GM23338 (cell line): ENCODE measurements around the gene EXTL1. TPM values are rescaled to one million over a fixed set of nuclear protein-coding genes. Genes with fewer than 3 reads are reported as not detected.

Experiments used
- ATAC-seq: fragments of 200-7000 bp; cut with Tn5 transposase; 3 replicates; pipeline ENCODE4 v1.9.1; 2020
- DNase-seq: peaks from one replicate; pipeline ENCODE4 v3.0.0-alpha.2; 2015; ENCODE audit warnings: low spot score
- H2AFZ ChIP-seq: fragments of 200-600 bp; sonication (generic); 2 replicates; pipeline ENCODE4 v1.8.0; 2016; ENCODE audit warnings: antibody characterized with exemption, mild to moderate bottlenecking, moderate library complexity
- H3F3A ChIP-seq: fragments of 200-600 bp; sonication (generic); replicated peaks from 2 replicates; pipeline ENCODE4 v1.8.0; 2017; ENCODE audit warnings: antibody characterized with exemption, mixed run types, low read depth
- H3K27ac ChIP-seq: fragments of 200-600 bp; sonication (generic); 2 replicates; pipeline ENCODE4 v1.6.1; 2016; ENCODE audit warnings: low read depth
- H3K27me3 ChIP-seq: fragments of 200-600 bp; sonication (generic); 2 replicates; pipeline ENCODE4 v1.8.0; 2016; ENCODE audit warnings: mild to moderate bottlenecking, mixed run types, moderate library complexity; ENCODE audit not compliant: insufficient read depth
- H3K36me3 ChIP-seq: fragments of 200-600 bp; sonication (generic); 2 replicates; pipeline ENCODE4 v1.8.0; 2016; ENCODE audit warnings: mild to moderate bottlenecking; ENCODE audit not compliant: insufficient read depth
- H3K4me1 ChIP-seq: fragments of 200-600 bp; sonication (generic); 2 replicates; pipeline ENCODE4 v1.8.0; 2016; ENCODE audit warnings: mild to moderate bottlenecking, moderate library complexity; ENCODE audit not compliant: insufficient read depth
- H3K4me2 ChIP-seq: fragments of 200-600 bp; sonication (generic); 2 replicates; pipeline ENCODE4 v1.7.1; 2017; ENCODE audit warnings: mixed run types
- H3K4me3 ChIP-seq: fragments of 200-600 bp; sonication (generic); 2 replicates; pipeline ENCODE4 v1.6.1; 2016; ENCODE audit warnings: mixed run types
- H3K79me2 ChIP-seq: fragments of 200-600 bp; sonication (generic); replicated peaks from 2 replicates; pipeline ENCODE4 v1.8.0; 2017; ENCODE audit warnings: mild to moderate bottlenecking; ENCODE audit not compliant: insufficient read depth
- H3K9me2 ChIP-seq: fragments of 200-600 bp; sonication (generic); 2 replicates; pipeline ENCODE4 v1.8.0; 2017; ENCODE audit not compliant: insufficient read depth
- H4K20me1 ChIP-seq: fragments of 200-600 bp; sonication (generic); replicated peaks from 2 replicates; pipeline ENCODE4 v1.8.0; 2017; ENCODE audit warnings: mild to moderate bottlenecking; ENCODE audit not compliant: insufficient read depth
- H3K27ac Mint-ChIP-seq: 2 replicates; pipeline ENCODE4 v1.8.0; 2020; ENCODE audit warnings: inconsistent platforms, mild to moderate bottlenecking, moderate library complexity, mixed read lengths
- H3K27me3 Mint-ChIP-seq: 3 replicates; pipeline ENCODE4 v1.8.0; 2022; ENCODE audit warnings: low read depth, mild to moderate bottlenecking, moderate library complexity, mixed read lengths, inconsistent platforms; ENCODE audit not compliant: insufficient read depth, poor library complexity
- H3K36me3 Mint-ChIP-seq: 3 replicates; pipeline ENCODE4 v1.8.0; 2021; ENCODE audit warnings: low read depth, mild to moderate bottlenecking, inconsistent platforms, moderate library complexity, mixed read lengths
- H3K4me1 Mint-ChIP-seq: 3 replicates; pipeline ENCODE4 v1.8.0; 2020; ENCODE audit warnings: mild to moderate bottlenecking, inconsistent platforms, mixed read lengths
- H3K4me3 Mint-ChIP-seq: 3 replicates; pipeline ENCODE4 v1.8.0; 2021; ENCODE audit warnings: moderate library complexity, mild to moderate bottlenecking, inconsistent platforms, mixed read lengths
- H3K9me3 Mint-ChIP-seq: 3 replicates; pipeline ENCODE4 v1.8.0; 2020; ENCODE audit warnings: moderate library complexity, mild to moderate bottlenecking, inconsistent platforms, mixed read lengths
- CREB1 ChIP-seq: fragments of 250-450 bp; sonication (Bioruptor Pico); IDR thresholded peaks from 2 replicates; pipeline ENCODE4 v1.5.0; 2020; ENCODE audit warnings: low read depth, mild to moderate bottlenecking, moderate library complexity
- EZH2phosphoT487 ChIP-seq: fragments of 200-600 bp; sonication (generic); IDR thresholded peaks from one replicate; pipeline ENCODE4 v1.8.1; 2018; ENCODE audit warnings: antibody characterized with exemption; ENCODE audit not compliant: unreplicated experiment
- STAT1 ChIP-seq: IDR thresholded peaks from one replicate; pipeline ENCODE4 v1.6.1; 2016; ENCODE audit warnings: antibody characterized with exemption; ENCODE audit not compliant: unreplicated experiment
- polyA plus RNA-seq: library from polyadenylated mRNA; unstranded; fragments of >200 nt; fragmentation: Nextera tagmentation; extraction: Ambion mirVana; gene quantifications from 2 replicates; pipeline ENCODE4 v1.2.1, GENCODE V29; 2016
- total RNA-seq: library from RNA; depleted of rRNA; stranded (reverse); fragments of >200 nt; shearing (Covaris generic); gene quantifications from 2 replicates; pipeline ENCODE4 v1.2.3, GENCODE V29; 2014
- TF ChIP-seq, protein P1 (sequence below): fragments of 250-450 bp; sonication (Bioruptor Pico); IDR thresholded peaks from 2 replicates; pipeline ENCODE4 v1.5.0; 2020; ENCODE audit warnings: mild to moderate bottlenecking, moderate library complexity
- TF ChIP-seq, protein P2 (sequence below): IDR thresholded peaks from 2 replicates; pipeline ENCODE4 v1.6.1; 2016; ENCODE audit warnings: antibody characterized with exemption
- TF ChIP-seq, protein P3 (sequence below): IDR thresholded peaks from one replicate; pipeline ENCODE4 v1.6.1; 2018; ENCODE audit warnings: antibody characterized with exemption; ENCODE audit not compliant: unreplicated experiment

The EXTL1 gene
- total and polyA plus RNA-seq, 2 experiments from 2014 or later = 0.37 to 1.2 TPM

DNA sequence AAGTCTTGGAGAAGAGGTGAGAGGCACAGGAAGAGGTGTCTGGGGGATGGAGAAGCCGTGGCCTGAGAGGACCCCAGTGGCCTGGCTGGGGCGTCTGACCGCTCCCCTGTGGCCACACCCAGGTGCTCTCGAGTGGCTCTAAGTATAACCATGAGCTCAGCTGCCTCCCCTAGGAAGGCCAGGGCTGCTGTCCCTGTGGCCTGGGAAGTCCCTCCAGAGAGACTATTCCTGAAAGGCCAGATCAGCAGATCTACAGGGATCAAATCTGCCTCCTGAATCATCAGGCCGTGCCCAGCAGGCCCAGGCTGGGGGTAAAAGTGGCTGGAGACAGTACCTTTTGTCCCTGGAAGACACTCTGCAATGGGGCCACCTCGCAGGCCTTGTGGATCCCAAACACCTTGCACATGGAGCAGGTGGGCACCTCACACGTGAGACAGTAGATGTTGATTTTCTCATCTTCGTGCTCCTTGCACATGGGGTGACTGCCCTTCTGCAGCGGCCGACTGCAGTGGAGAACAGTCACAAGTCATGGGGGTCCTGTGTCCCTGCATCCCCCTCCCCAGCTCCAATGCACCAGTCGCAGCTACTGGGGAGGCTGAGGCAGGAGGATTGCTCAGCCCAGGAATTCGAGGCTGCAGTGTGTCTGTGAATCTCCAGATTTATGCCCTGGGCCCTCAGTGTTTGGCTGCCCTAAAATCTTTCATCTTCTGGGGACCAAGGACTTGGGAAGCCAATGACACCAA lies 39.4 kb downstream of the EXTL1 start:
- peaks cover 15% of the 10 kb centered on the region for H3K27me3 Mint-ChIP-seq

More for the DNA sequence above, 39.4 kb downstream of the EXTL1 start:
- Mint-ChIP-seq H3K4me1 (peaks cover 3% of the 10 kb centered on the region; the same call in 1 of the 3 replicates), H3K27ac (no peak overlapping the region; the same call in 1 of the 2 replicates), H3K36me3 (no peaks in the 10 kb centered on the region), H3K9me3 (no peaks in the 10 kb centered on the region), H3K4me3 (no peak overlapping the region)
- no peak for TF ChIP-seq CREB1 (CRISPR knock-in tag)
- no peak for TF ChIP-seq STAT1
- TF ChIP-seq, protein P1, sequence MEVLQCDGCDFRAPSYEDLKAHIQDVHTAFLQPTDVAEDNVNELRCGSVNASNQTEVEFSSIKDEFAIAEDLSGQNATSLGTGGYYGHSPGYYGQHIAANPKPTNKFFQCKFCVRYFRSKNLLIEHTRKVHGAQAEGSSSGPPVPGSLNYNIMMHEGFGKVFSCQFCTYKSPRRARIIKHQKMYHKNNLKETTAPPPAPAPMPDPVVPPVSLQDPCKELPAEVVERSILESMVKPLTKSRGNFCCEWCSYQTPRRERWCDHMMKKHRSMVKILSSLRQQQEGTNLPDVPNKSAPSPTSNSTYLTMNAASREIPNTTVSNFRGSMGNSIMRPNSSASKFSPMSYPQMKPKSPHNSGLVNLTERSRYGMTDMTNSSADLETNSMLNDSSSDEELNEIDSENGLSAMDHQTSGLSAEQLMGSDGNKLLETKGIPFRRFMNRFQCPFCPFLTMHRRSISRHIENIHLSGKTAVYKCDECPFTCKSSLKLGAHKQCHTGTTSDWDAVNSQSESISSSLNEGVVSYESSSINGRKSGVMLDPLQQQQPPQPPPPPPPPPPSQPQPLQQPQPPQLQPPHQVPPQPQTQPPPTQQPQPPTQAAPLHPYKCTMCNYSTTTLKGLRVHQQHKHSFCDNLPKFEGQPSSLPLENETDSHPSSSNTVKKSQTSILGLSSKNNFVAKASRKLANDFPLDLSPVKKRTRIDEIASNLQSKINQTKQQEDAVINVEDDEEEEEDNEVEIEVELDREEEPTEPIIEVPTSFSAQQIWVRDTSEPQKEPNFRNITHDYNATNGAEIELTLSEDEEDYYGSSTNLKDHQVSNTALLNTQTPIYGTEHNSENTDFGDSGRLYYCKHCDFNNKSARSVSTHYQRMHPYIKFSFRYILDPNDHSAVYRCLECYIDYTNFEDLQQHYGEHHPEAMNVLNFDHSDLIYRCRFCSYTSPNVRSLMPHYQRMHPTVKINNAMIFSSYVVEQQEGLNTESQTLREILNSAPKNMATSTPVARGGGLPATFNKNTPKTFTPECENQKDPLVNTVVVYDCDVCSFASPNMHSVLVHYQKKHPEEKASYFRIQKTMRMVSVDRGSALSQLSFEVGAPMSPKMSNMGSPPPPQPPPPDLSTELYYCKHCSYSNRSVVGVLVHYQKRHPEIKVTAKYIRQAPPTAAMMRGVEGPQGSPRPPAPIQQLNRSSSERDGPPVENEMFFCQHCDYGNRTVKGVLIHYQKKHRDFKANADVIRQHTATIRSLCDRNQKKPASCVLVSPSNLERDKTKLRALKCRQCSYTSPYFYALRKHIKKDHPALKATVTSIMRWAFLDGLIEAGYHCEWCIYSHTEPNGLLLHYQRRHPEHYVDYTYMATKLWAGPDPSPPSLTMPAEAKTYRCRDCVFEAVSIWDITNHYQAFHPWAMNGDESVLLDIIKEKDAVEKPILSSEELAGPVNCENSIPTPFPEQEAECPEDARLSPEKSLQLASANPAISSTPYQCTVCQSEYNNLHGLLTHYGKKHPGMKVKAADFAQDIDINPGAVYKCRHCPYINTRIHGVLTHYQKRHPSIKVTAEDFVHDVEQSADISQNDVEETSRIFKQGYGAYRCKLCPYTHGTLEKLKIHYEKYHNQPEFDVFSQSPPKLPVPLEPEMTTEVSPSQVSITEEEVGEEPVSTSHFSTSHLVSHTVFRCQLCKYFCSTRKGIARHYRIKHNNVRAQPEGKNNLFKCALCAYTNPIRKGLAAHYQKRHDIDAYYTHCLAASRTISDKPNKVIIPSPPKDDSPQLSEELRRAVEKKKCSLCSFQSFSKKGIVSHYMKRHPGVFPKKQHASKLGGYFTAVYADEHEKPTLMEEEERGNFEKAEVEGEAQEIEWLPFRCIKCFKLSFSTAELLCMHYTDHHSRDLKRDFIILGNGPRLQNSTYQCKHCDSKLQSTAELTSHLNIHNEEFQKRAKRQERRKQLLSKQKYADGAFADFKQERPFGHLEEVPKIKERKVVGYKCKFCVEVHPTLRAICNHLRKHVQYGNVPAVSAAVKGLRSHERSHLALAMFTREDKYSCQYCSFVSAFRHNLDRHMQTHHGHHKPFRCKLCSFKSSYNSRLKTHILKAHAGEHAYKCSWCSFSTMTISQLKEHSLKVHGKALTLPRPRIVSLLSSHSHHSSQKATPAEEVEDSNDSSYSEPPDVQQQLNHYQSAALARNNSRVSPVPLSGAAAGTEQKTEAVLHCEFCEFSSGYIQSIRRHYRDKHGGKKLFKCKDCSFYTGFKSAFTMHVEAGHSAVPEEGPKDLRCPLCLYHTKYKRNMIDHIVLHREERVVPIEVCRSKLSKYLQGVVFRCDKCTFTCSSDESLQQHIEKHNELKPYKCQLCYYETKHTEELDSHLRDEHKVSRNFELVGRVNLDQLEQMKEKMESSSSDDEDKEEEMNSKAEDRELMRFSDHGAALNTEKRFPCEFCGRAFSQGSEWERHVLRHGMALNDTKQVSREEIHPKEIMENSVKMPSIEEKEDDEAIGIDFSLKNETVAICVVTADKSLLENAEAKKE = no peak
- TF ChIP-seq, protein P2, sequence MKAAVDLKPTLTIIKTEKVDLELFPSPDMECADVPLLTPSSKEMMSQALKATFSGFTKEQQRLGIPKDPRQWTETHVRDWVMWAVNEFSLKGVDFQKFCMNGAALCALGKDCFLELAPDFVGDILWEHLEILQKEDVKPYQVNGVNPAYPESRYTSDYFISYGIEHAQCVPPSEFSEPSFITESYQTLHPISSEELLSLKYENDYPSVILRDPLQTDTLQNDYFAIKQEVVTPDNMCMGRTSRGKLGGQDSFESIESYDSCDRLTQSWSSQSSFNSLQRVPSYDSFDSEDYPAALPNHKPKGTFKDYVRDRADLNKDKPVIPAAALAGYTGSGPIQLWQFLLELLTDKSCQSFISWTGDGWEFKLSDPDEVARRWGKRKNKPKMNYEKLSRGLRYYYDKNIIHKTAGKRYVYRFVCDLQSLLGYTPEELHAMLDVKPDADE = no peak
- TF ChIP-seq, protein P3, sequence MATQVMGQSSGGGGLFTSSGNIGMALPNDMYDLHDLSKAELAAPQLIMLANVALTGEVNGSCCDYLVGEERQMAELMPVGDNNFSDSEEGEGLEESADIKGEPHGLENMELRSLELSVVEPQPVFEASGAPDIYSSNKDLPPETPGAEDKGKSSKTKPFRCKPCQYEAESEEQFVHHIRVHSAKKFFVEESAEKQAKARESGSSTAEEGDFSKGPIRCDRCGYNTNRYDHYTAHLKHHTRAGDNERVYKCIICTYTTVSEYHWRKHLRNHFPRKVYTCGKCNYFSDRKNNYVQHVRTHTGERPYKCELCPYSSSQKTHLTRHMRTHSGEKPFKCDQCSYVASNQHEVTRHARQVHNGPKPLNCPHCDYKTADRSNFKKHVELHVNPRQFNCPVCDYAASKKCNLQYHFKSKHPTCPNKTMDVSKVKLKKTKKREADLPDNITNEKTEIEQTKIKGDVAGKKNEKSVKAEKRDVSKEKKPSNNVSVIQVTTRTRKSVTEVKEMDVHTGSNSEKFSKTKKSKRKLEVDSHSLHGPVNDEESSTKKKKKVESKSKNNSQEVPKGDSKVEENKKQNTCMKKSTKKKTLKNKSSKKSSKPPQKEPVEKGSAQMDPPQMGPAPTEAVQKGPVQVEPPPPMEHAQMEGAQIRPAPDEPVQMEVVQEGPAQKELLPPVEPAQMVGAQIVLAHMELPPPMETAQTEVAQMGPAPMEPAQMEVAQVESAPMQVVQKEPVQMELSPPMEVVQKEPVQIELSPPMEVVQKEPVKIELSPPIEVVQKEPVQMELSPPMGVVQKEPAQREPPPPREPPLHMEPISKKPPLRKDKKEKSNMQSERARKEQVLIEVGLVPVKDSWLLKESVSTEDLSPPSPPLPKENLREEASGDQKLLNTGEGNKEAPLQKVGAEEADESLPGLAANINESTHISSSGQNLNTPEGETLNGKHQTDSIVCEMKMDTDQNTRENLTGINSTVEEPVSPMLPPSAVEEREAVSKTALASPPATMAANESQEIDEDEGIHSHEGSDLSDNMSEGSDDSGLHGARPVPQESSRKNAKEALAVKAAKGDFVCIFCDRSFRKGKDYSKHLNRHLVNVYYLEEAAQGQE = no peak
- no peak for TF ChIP-seq EZH2phosphoT487
- DNase-seq (no peak), ATAC-seq (no peak)
- Histone ChIP-seq H3K27ac (no peak overlapping the region), H3K4me2 (no peak overlapping the region), H3K36me3 (no peaks in the 10 kb centered on the region), H3K79me2 (no peaks in the 10 kb centered on the region), H3K4me3 (no peak overlapping the region), H4K20me1 (no peaks in the 10 kb centered on the region), H3K4me1 (no peaks in the 10 kb centered on the region), H3K27me3 (no peaks in the 10 kb centered on the region), H2AFZ (no peak overlapping the region), H3F3A (no peaks in the 10 kb centered on the region), H3K9me2 (no peaks in the 10 kb centered on the region)
